Stimulated activated CD4-positive, alpha-beta T cell treated with anti-CD3 and anti-CD28 coated beads, Interleukin-15, amount 100 ng/mL, for 48 hours (primary cell): ENCODE data around the gene MCTP1.
"Not testable (repeated sequence)": the region's sequence is repeated elsewhere in the genome, so short reads cannot be mapped to it uniquely, and the experiment has no call there.

ENCODE experiments used
- DNase-seq, 2 donors: peaks; one replicate each; pipeline ENCODE4 v3.0.0-alpha.2; 2020; ENCODE audit warnings: low read depth in 2 of 2

Gene MCTP1

GRCh38 chr5:94967525-94967924 is 317.4 kb downstream of the MCTP1 start:
- DNase-seq = no peak

GRCh38 chr5:94959279-94959678 is 325.6 kb downstream of the MCTP1 start:
- not testable (repeated sequence) for DNase-seq

GRCh38 chr5:94945656-94946055 is 339.2 kb downstream of the MCTP1 start:
- no peak for DNase-seq

- no peak for DNase-seq
These were observed 340.7 kb downstream of the MCTP1 start for GRCh38 chr5:94944160-94944559.

GRCh38 chr5:94941122-94941755 is 343.7 kb downstream of the MCTP1 start:
- no peak for DNase-seq

GRCh38 chr5:94932259-94932658 is 352.6 kb downstream of the MCTP1 start:
- no peak for DNase-seq

- no peak for DNase-seq
These were observed 356.0 kb downstream of the MCTP1 start for GRCh38 chr5:94928891-94929290.

GRCh38 chr5:94920570-94920969 is 364.3 kb downstream of the MCTP1 start:
- no peak for DNase-seq

GRCh38 chr5:94916619-94917018 is 368.3 kb downstream of the MCTP1 start:
- DNase-seq = no peak

GRCh38 chr5:94911276-94911675 is 373.6 kb downstream of the MCTP1 start:
- DNase-seq = no peak

GRCh38 chr5:94910721-94911120 is 374.2 kb downstream of the MCTP1 start:
- DNase-seq = no peak

- DNase-seq = no peak
These were observed 375.9 kb downstream of the MCTP1 start for GRCh38 chr5:94908889-94909480.

GRCh38 chr5:94906750-94907149 is 378.1 kb downstream of the MCTP1 start:
- no peak for DNase-seq

- DNase-seq = no peak
These were observed 381.2 kb downstream of the MCTP1 start for GRCh38 chr5:94903726-94904125.

GRCh38 chr5:94901191-94901979 is 383.5 kb downstream of the MCTP1 start:
- no peak for DNase-seq

GRCh38 chr5:94900006-94900505 is 384.8 kb downstream of the MCTP1 start:
- no peak for DNase-seq

GRCh38 chr5:94893412-94894135 is 391.3 kb downstream of the MCTP1 start:
- DNase-seq = no peak

GRCh38 chr5:94891972-94892371 is 392.9 kb downstream of the MCTP1 start:
- DNase-seq = no peak

GRCh38 chr5:94891565-94891964 is 393.3 kb downstream of the MCTP1 start:
- no peak for DNase-seq

GRCh38 chr5:94890907-94891306 is 394.0 kb downstream of the MCTP1 start:
- DNase-seq = no peak

GRCh38 chr5:94888674-94889073 is 396.2 kb downstream of the MCTP1 start:
- DNase-seq = no peak

GRCh38 chr5:94885931-94886330 is 399.0 kb downstream of the MCTP1 start:
- DNase-seq = no peak
